NK-92 treated with Interleukin-12 subunit alpha and Interleukin-12 subunit beta, amount 100 ng/mL, for 24 hours (cell line): ENCODE measurements around the gene TMPRSS3.

Source experiments
- DNase-seq: peaks from one replicate; lab custom pipeline; 2025; lab: John Stamatoyannopoulos, UW

Gene TMPRSS3

GRCh38 chr21:42332557-42333317, 63.1 kb downstream of the TMPRSS3 start:
- DNase-seq, result no peak

- DNase-seq, result no peak
Measured at GRCh38 chr21:42331660-42332059, 64.2 kb downstream of the TMPRSS3 start.

- no peak for DNase-seq
Measured at GRCh38 chr21:42330380-42331371, 65.2 kb downstream of the TMPRSS3 start.

- DNase-seq, result no peak
Measured at GRCh38 chr21:42324896-42325295, 71.0 kb downstream of the TMPRSS3 start.
